Mesendoderm (in vitro differentiated cells): Measurements from ENCODE around the gene ZNF217.
"Not testable (repeated sequence)": the region's sequence is repeated elsewhere in the genome, so short reads cannot be mapped to it uniquely, and the experiment has no call there.

Source experiments
- DNase-seq: peaks from one replicate; pipeline ENCODE4 v3.0.0; 2013
- H2AK5ac ChIP-seq: 2 replicates; pipeline ENCODE4 v1.6.1; 2013; ENCODE audit warnings: low read length, inconsistent platforms
- H2BK120ac ChIP-seq: 2 replicates; pipeline ENCODE4 v1.6.1; 2013; ENCODE audit warnings: low read depth, mild to moderate bottlenecking, low read length, moderate library complexity, mixed read lengths
- H2BK15ac ChIP-seq: replicated peaks from 2 replicates; pipeline ENCODE4 v1.6.1; 2013; ENCODE audit warnings: low read depth, mild to moderate bottlenecking, moderate library complexity
- H2BK5ac ChIP-seq: 2 replicates; pipeline ENCODE4 v1.6.1; 2013; ENCODE audit warnings: low read length, inconsistent platforms
- H3K18ac ChIP-seq: 2 replicates; pipeline ENCODE4 v1.6.1; 2013; ENCODE audit warnings: mild to moderate bottlenecking, low read length, mixed read lengths
- H3K23ac ChIP-seq: one replicate; pipeline ENCODE4 v1.6.1; 2013; ENCODE audit warnings: low read length
- H3K27ac ChIP-seq: 2 replicates; pipeline ENCODE4 v1.5.1; 2013; ENCODE audit warnings: low read depth, mild to moderate bottlenecking, inconsistent platforms, low read length, moderate library complexity
- H3K27me3 ChIP-seq: 2 replicates; pipeline ENCODE4 v1.6.1; 2013; ENCODE audit warnings: low read length, control low read depth, mild to moderate bottlenecking, inconsistent platforms; ENCODE audit not compliant: insufficient read depth, poor library complexity
- H3K36me3 ChIP-seq: 2 replicates; pipeline ENCODE4 v1.6.1; 2013; ENCODE audit warnings: low read length, inconsistent platforms; ENCODE audit not compliant: control insufficient read depth, insufficient read depth
- H3K4ac ChIP-seq: one replicate; pipeline ENCODE4 v1.6.1; 2013; ENCODE audit warnings: low read depth, mild to moderate bottlenecking, low read length, moderate library complexity
- H3K4me1 ChIP-seq: 2 replicates; pipeline ENCODE4 v1.6.1; 2013; ENCODE audit warnings: low read depth, low read length, inconsistent platforms; ENCODE audit not compliant: control insufficient read depth
- H3K4me2 ChIP-seq: 2 replicates; pipeline ENCODE4 v1.6.1; 2013; ENCODE audit warnings: low read length
- H3K4me3 ChIP-seq: 2 replicates; pipeline ENCODE4 v1.5.1; 2013; ENCODE audit warnings: mild to moderate bottlenecking, low read length
- H3K56ac ChIP-seq: one replicate; pipeline ENCODE4 v1.6.1; 2013; ENCODE audit warnings: low read length
- H3K79me1 ChIP-seq: 2 replicates; pipeline ENCODE4 v1.6.1; 2013; ENCODE audit warnings: low read length, inconsistent platforms
- H3K79me2 ChIP-seq: 2 replicates; pipeline ENCODE4 v1.6.1; 2013; ENCODE audit warnings: mild to moderate bottlenecking, low read length; ENCODE audit not compliant: control insufficient read depth, insufficient read depth
- H3K9ac ChIP-seq: 2 replicates; pipeline ENCODE4 v1.6.1; 2013; ENCODE audit warnings: low read length, inconsistent platforms
- H4K5ac ChIP-seq: one replicate; pipeline ENCODE4 v1.6.1; 2013; ENCODE audit warnings: low read length
- H4K8ac ChIP-seq: one replicate; pipeline ENCODE4 v1.6.1; 2013; ENCODE audit warnings: low read depth, mild to moderate bottlenecking, control low read depth, low read length, moderate library complexity
- WGBS: extraction: QIAGEN DNeasy Blood & Tissue Kit; methylation state at CpG from one replicate; pipeline ENCODE4 v1.1.7; 2013; ENCODE audit warnings: low lambda C conversion rate, missing lambda C conversion rate; ENCODE audit not compliant: insufficient coverage; ENCODE audit errors: extremely low coverage; 5-methylcytosine and 5-hydroxymethylcytosine counted together

ZNF217 gene

DNA sequence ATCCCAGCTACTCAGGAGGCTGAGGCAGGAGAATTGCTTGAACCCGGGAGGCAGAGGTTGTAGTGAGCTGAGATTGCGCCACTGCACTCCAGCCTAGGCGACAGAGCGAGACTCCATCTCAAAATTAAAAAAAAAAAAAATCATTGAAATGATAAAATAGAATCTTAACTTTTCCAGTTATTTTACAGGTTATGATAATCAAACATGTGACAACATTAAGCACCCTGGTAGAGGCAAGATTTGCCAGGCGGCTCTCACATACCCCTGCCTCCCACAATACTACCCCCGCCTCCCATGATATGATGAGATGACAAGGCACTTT, 41.1 kb downstream of the ZNF217 start:
- not testable (repeated sequence) for H3K4ac ChIP-seq, H3K4me3 ChIP-seq, H2AK5ac ChIP-seq, H3K9ac ChIP-seq, H3K79me2 ChIP-seq, H3K27ac ChIP-seq, H3K4me2 ChIP-seq, H2BK15ac ChIP-seq, H3K18ac ChIP-seq, H3K56ac ChIP-seq, H4K8ac ChIP-seq, H3K27me3 ChIP-seq, DNase-seq, H2BK120ac ChIP-seq, H3K23ac ChIP-seq, H3K79me1 ChIP-seq, H3K4me1 ChIP-seq, H2BK5ac ChIP-seq, H3K36me3 ChIP-seq, H4K5ac ChIP-seq
- no CpG with 5 or more reads among the region's 6 CpGs for WGBS

- not testable (repeated sequence) for H3K23ac ChIP-seq, H3K79me2 ChIP-seq, H3K4ac ChIP-seq, H3K4me3 ChIP-seq, H4K8ac ChIP-seq, H3K56ac ChIP-seq, H2BK15ac ChIP-seq, H3K27ac ChIP-seq, H3K18ac ChIP-seq, H2BK5ac ChIP-seq, H3K79me1 ChIP-seq, H3K4me2 ChIP-seq, H3K27me3 ChIP-seq, H4K5ac ChIP-seq, H3K36me3 ChIP-seq, H3K9ac ChIP-seq, H2BK120ac ChIP-seq, DNase-seq, H2AK5ac ChIP-seq, H3K4me1 ChIP-seq
- WGBS, result no CpG with 5 or more reads among the region's 12 CpGs
Observed at GRCh38 chr20:53551719-53552571, 41.7 kb downstream of the ZNF217 start.

GRCh38 chr20:53550280-53551187, 43.1 kb downstream of the ZNF217 start:
- no peaks in the 10 kb centered on the region for H3K4me1 ChIP-seq
- no CpG with 5 or more reads among the region's 11 CpGs for WGBS

GRCh38 chr20:53547664-53548239, 45.9 kb downstream of the ZNF217 start:
- Histone ChIP-seq H3K27me3 (no peaks in the 10 kb centered on the region), H3K36me3 (no peaks in the 10 kb centered on the region), H3K9ac (no peak overlapping the region), H3K4ac (no peak overlapping the region), H4K8ac (no peak overlapping the region), H3K56ac (peak overlapping the region; percentile 36), H3K27ac (no peak overlapping the region), H3K4me1 (no peaks in the 10 kb centered on the region), H3K79me2 (no peaks in the 10 kb centered on the region), H2BK5ac (no peak overlapping the region), H3K79me1 (no peaks in the 10 kb centered on the region), H3K4me3 (no peak overlapping the region), H2AK5ac (no peak overlapping the region), H4K5ac (peak overlapping the region; percentile 50), H3K4me2 (no peak overlapping the region), H2BK15ac (no peak overlapping the region), H2BK120ac (no peak overlapping the region), H3K18ac (no peak overlapping the region), H3K23ac (no peak overlapping the region)
- WGBS, result no CpG with 5 or more reads among the region's 7 CpGs
- peak; percentile 78 for DNase-seq

More at GRCh38 chr20:53550280-53551187, 43.1 kb downstream of the ZNF217 start:
- Histone ChIP-seq H3K27me3 (no peaks in the 10 kb centered on the region), H3K4ac (no peak overlapping the region), H3K79me2 (no peaks in the 10 kb centered on the region), H2BK5ac (no peak overlapping the region), H3K56ac (no peak overlapping the region), H2AK5ac (no peak overlapping the region), H3K79me1 (no peaks in the 10 kb centered on the region), H3K36me3 (no peaks in the 10 kb centered on the region), H3K18ac (no peak overlapping the region), H4K8ac (no peak overlapping the region), H3K27ac (no peak overlapping the region), H2BK15ac (no peak overlapping the region), H3K4me3 (no peak overlapping the region), H2BK120ac (no peak overlapping the region), H3K23ac (no peak overlapping the region), H3K9ac (no peak overlapping the region), H3K4me2 (no peak overlapping the region), H4K5ac (no peak overlapping the region)
- no peak for DNase-seq

- Histone ChIP-seq H3K79me1 (no peaks in the 10 kb centered on the region), H3K4ac (no peak overlapping the region), H2BK5ac (no peak overlapping the region), H3K4me3 (no peak overlapping the region), H4K8ac (no peak overlapping the region), H2BK120ac (no peak overlapping the region), H2BK15ac (no peak overlapping the region), H3K4me1 (no peaks in the 10 kb centered on the region), H3K18ac (no peak overlapping the region), H3K23ac (no peak overlapping the region), H3K36me3 (no peaks in the 10 kb centered on the region), H3K4me2 (no peak overlapping the region), H3K9ac (no peak overlapping the region), H3K27me3 (no peaks in the 10 kb centered on the region), H3K79me2 (no peaks in the 10 kb centered on the region), H4K5ac (no peak overlapping the region), H2AK5ac (no peak overlapping the region), H3K27ac (no peak overlapping the region), H3K56ac (no peak overlapping the region)
- no peak for DNase-seq
- no CpG with 5 or more reads among the region's 4 CpGs for WGBS
Observed at GRCh38 chr20:53539516-53539915, 54.1 kb downstream of the ZNF217 start.
